HK-2 (cell line): Measurements from ENCODE around the gene SUPT5H.
A peak's percentile ranks its signal among the peaks of the same experiment; 100 is the strongest.

ENCODE experiments used
- DNase-seq: peaks from one replicate; pipeline ENCODE4 v3.0.0-alpha.2; 2018; ENCODE audit not compliant: unreplicated experiment

Gene SUPT5H

DNA sequence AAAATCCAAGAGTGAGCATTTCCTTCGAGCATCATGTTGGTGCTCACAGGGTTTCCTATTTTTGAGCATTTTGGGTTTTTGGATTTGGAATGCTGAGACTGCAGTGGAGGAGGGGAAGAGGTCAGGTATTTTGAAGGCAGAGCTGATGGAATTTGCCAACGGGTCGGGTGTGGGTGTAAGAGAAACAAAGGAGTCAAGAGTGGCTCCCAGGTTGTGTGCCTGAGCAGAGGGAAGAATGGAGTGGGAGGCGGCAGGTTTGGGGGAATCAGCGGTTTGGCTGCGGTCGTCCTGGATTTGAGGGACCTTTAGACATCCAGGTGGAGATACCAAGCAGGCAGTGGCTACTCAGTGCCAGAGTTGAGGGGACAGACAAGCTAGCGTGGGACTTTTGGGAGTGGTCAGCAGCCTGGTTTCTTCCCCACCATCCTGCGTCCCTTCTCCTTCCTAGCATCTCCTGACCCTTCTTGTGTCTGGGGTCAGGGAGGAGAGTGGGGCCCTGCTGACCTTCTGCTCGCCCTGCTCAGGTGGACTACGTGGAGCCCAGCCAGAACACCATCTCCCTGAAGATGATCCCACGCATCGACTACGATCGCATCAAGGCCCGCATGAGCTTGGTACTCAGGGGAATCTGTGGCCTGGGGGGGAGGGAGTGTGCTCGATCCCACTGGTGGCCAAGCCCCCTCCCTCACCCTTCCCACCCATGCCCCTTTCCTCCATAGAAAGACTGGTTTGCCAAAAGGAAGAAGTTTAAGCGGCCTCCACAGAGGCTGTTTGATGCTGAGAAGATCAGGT is 20.8 kb downstream of the SUPT5H start:
- no peak for DNase-seq

DNA sequence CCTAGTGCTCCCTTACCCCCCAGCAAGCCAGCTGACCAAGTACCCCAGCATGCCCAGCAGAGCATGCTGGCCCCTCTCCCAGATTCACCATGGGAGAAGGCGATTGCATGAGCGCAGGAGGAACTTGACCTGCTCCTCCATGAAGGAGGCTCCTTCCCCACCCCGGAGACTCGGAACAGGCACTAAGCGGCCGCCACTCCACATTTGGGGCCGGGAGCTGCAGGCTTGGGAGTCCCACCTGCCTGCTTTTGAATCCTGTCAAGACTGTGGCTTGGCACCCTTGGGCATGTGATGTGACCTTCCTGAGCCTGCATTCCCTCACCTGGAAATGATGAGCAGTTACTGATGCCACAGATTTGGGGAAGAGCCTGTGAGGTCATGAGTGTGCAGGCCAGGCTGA is 22.6 kb downstream of the SUPT5H start:
- no peak for DNase-seq

GRCh38 chr19:39469036-39469435 is 23.7 kb downstream of the SUPT5H start:
- no peak for DNase-seq

GRCh38 chr19:39469567-39469966 is 24.2 kb downstream of the SUPT5H start:
- no peak for DNase-seq

DNA sequence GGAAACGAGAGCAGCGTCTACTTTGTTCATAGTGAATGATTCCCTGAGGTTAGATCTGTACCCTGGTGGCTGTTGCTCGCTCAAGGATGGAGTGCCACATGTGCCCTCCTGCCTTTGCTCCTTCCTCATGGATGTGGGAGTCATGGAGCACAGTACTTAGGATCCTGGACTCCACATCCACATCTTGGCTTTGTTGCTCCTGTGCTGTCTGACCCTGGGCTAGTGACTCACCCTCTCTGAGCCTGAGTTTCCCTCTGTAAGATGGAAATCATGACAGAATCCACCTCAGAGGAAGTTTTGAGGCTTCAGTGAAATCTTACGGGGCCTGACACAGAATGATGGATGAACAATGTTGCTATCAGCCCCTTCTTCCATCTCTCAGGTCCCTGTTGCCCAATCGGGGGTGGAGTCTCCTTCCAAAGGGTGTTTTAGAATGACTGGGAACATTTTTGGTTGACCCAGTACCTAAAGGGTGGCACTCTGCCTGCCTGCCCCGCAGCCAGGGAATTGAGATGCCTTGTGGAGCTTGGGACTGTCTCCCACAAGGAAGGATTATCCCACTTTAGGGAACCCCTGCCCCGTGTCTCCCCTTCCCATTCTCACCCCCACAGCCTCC is 25.4 kb downstream of the SUPT5H start:
- DNase-seq, result no peak

GRCh38 chr19:39471756-39472536 is 26.6 kb downstream of the SUPT5H start:
- DNase-seq, result no peak

GRCh38 chr19:39472746-39473442 is 27.5 kb downstream of the SUPT5H start:
- DNase-seq, result no peak

- DNase-seq, result no peak
Measured at GRCh38 chr19:39473443-39473960, 28.1 kb downstream of the SUPT5H start.

- peak; percentile 50 for DNase-seq
Measured at GRCh38 chr19:39474139-39474620, 28.8 kb downstream of the SUPT5H start.

DNA sequence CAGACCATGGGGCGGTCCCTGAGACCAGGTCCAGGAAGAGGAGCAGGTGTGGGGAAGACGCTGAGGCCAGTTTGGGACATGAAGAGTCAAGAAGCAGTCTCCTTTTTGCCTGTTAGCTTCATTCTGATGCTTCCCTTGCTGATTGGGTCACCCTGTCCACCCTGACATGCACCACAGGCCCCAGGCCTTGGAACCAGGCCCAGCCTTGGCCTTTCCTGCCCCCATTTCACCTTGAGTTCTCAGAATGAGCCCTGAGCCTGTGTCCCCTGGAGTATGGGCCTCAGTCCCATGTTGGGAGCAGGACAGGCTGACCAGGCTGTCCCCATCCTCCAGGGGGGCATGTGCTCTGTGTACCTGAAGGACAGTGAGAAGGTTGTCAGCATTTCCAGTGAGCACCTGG is 30.4 kb downstream of the SUPT5H start:
- no peak for DNase-seq

DNA sequence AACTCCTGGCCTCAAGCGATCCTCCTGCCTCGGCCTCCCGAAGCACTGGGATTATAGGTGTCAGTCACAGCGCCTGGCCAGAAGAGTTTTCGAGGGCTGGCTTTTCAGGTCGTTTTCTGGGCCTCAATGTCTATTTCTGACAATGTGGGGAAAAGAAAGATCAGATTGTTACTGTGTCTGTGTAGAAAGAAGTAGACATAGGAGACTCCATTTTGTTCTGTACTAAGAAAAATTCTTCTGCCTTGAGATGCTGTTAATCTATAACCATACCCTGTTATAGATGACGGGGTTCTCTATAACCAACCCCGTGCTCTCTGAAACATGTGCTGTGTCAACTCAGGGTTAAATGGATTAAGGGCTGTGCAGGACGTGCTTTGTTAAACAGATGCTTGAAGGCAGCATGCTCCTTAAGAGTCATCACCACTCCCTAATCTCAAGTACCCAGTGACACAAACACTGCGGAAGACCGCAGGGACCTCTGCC is 34.0 kb downstream of the SUPT5H start:
- DNase-seq, result peak; percentile 56

GRCh38 chr19:39479916-39480315 is 34.5 kb downstream of the SUPT5H start:
- peak; percentile 41 for DNase-seq

GRCh38 chr19:39480337-39481228 is 35.2 kb downstream of the SUPT5H start, which contains the start of gene TIMM50:
TSS of gene TIMM50 (plus strand) at chr19:39480838. CDS start at chr19:39480854, 16 bp downstream.
- peak; percentile 99 for DNase-seq

- peak; percentile 21 for DNase-seq
Measured at GRCh38 chr19:39481229-39481545, 35.8 kb downstream of the SUPT5H start.

DNA sequence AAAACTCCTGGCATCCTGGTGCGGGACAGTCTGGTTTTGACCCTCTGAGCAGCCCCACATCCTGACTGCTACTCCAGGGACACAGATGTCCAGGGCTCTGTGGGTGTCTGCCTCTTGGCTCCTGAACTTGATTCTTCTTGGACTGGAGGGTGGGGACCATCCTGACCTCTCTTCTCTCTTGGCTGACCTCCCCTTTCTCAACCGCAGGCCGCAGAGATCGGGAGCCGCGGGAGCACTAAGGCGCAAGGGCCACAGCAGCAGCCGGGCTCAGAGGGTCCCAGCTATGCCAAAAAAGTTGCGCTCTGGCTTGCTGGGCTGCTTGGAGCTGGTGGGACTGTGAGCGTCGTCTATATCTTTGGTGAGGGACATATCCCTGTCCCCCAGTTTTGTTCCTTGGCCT is 36.3 kb downstream of the SUPT5H start:
- DNase-seq, result no peak

DNA sequence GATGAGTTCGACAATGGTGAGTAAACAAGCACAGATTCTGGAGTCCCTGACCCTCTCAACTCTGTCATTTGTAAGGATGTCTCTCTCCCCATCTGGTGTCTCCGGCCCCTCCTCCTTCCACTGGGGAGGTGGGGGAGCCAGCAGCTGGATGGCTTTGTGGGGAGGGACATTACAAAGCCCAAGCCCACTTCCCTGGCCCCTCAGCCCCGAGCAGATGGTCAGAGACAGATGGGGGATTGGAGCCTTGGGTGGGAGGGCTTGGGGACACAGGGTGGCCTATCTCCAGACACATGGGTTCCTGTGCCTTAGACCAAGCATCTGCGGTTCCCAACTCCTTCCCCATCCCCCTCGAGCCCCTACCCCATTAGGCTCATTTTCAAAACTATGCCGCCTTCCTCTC is 37.8 kb downstream of the SUPT5H start:
- DNase-seq, result no peak

- DNase-seq, result no peak
Measured at GRCh38 chr19:39489756-39490155, 44.4 kb downstream of the SUPT5H start.

- DNase-seq, result no peak
Measured at GRCh38 chr19:39492225-39492624, 46.8 kb downstream of the SUPT5H start.

DNA sequence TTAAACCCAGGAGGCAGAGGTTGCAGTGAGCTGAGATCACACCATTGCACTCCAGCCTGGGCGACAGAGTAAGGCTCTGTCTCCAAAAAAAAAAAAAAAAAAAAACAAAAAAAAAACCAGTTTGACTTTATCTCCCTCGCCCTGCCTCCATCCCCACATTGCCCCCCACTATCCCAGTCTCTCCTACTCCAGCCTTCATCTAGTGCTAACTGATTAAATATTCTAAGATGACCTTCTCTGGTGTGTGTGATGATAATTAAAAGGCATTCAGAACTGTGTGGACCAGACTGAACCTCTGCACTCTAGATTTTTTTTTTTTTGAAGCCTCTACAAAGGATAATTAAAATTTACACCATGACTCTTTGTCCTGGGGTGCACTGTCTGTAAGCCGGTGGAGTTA is 47.4 kb downstream of the SUPT5H start:
- DNase-seq, result no peak

DNA sequence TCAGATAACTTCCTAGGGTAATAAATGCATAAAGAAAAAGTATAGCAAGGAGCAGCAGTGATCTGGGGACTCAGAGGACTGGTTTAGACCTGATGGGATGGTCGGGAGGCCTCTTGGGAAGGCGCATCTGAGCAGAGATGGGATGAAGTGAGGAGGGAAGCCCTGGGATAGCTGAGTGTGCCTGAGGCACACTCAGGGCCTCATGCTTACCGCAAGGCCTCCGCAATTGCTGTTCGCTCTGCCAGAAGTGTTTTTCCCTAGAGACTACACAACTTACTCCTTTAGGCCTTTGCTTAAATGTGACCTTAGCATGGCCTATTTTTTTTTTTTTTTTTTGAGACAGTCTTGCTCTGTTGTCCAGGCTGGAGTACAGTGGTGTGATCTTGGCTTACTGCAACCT is 49.3 kb downstream of the SUPT5H start:
- DNase-seq, result no peak

GRCh38 chr19:39496063-39496462 is 50.7 kb downstream of the SUPT5H start:
- DNase-seq, result no peak
